IPS-20b (cell line): Measurements from ENCODE around the gene E2F4.

Experiments
- H3K27ac ChIP-seq: one replicate; pipeline ENCODE4 v1.5.1; 2013; ENCODE audit warnings: low read length
- H3K27me3 ChIP-seq: 2 replicates; pipeline ENCODE4 v1.6.1; 2013; ENCODE audit warnings: mild to moderate bottlenecking, low read length, inconsistent platforms; ENCODE audit not compliant: insufficient read depth
- H3K36me3 ChIP-seq: 2 replicates; pipeline ENCODE4 v1.6.1; 2013; ENCODE audit warnings: low read depth, mild to moderate bottlenecking, inconsistent platforms, low read length, moderate library complexity; ENCODE audit not compliant: insufficient read depth
- H3K4me1 ChIP-seq: 2 replicates; pipeline ENCODE4 v1.6.1; 2013; ENCODE audit warnings: mild to moderate bottlenecking, control low read depth, inconsistent platforms, low read length, moderate library complexity; ENCODE audit not compliant: insufficient read depth
- H3K4me3 ChIP-seq: 2 replicates; pipeline ENCODE4 v1.5.1; 2013; ENCODE audit warnings: mild to moderate bottlenecking, low read length, inconsistent platforms
- H3K9ac ChIP-seq: 2 replicates; pipeline ENCODE4 v1.6.1; 2013; ENCODE audit warnings: low read depth, mild to moderate bottlenecking, inconsistent platforms, low read length, moderate library complexity
- H3K9me3 ChIP-seq: 2 replicates; pipeline ENCODE4 v1.6.1; 2013; ENCODE audit warnings: mild to moderate bottlenecking, low read depth, low read length, inconsistent platforms; ENCODE audit not compliant: insufficient read depth

E2F4 gene

GRCh38 chr16:67199808-67200198 is 7.8 kb downstream of the E2F4 start:
- peak overlapping the region; percentile 75 for H3K4me3 ChIP-seq
- H3K9me3 ChIP-seq = no peaks in the 10 kb centered on the region
- H3K27ac ChIP-seq = no peak overlapping the region
- H3K9ac ChIP-seq = no peak overlapping the region; the same call in 1 of the 2 replicates
- H3K36me3 ChIP-seq = peaks cover 41% of the 10 kb centered on the region
- H3K27me3 ChIP-seq = no peaks in the 10 kb centered on the region
- 0 out of 2 replicates have a peak, but pooled peaks cover 3% of the 10 kb centered on the region for H3K4me1 ChIP-seq

DNA sequence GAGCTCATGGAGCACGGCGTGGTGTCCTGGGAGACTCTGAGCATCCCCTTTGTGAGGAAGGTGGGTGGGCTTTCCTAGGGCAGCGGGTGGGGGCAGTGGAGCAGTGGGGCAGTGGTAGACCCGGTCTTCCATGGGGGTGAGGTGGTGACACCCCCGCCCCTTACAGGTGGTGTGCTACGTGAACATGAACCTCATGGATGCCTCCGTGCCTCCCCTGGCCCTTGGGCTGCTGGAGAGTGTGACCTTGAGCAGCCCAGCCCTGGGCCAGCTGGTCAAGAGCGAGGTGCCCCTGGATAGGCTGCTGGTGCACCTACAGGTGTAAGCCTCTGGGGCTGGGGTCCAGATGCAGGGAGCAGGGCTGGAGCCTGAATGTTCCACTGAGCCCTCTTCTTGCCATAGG is 8.5 kb downstream of the E2F4 start:
- H3K4me3 ChIP-seq = 0 out of 2 replicates have a peak overlapping the region, but pooled peaks have one; percentile 22
- no peak overlapping the region for H3K9ac ChIP-seq
- H3K36me3 ChIP-seq = peaks cover 34% of the 10 kb centered on the region
- H3K27ac ChIP-seq = no peak overlapping the region
- no peaks in the 10 kb centered on the region for H3K9me3 ChIP-seq
- no peaks in the 10 kb centered on the region for H3K27me3 ChIP-seq
- H3K4me1 ChIP-seq = 0 out of 2 replicates have a peak, but pooled peaks cover 3% of the 10 kb centered on the region

GRCh38 chr16:67201411-67202345 is 9.7 kb downstream of the E2F4 start:
- H3K4me3 ChIP-seq = no peak overlapping the region
- peaks cover 22% of the 10 kb centered on the region for H3K36me3 ChIP-seq
- no peak overlapping the region for H3K9ac ChIP-seq

DNA sequence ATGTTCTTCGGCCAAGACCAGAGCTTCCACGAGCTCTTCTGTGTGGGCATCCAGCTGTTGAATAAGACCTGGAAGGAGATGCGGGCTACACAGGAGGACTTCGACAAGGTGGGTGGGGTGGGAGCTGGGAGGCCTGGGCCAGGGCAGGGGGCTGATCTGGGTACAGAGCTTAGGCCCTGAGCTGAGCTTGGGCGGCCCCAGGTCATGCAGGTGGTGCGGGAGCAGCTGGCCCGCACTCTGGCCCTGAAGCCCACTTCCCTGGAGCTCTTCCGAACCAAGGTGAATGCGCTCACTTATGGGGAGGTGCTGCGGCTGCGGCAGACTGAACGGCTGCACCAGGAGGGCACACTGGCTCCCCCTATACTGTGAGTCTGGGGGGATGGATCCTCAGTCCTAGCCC is 10.5 kb downstream of the E2F4 start:
- Histone ChIP-seq H3K9ac (no peak overlapping the region), H3K4me1 (peaks cover 3% of the 10 kb centered on the region; the same call in 1 of the 2 replicates), H3K27me3 (no peaks in the 10 kb centered on the region), H3K4me3 (no peak overlapping the region), H3K9me3 (no peaks in the 10 kb centered on the region), H3K36me3 (peaks cover 15% of the 10 kb centered on the region), H3K27ac (no peak overlapping the region)

More at GRCh38 chr16:67201411-67202345, 9.7 kb downstream of the E2F4 start:
- no peaks in the 10 kb centered on the region for H3K27me3 ChIP-seq
- H3K27ac ChIP-seq = no peak overlapping the region
- peaks cover 3% of the 10 kb centered on the region; the same call in 1 of the 2 replicates for H3K4me1 ChIP-seq
- no peaks in the 10 kb centered on the region for H3K9me3 ChIP-seq

GRCh38 chr16:67202956-67203493 is 11.1 kb downstream of the E2F4 start:
- Histone ChIP-seq H3K27me3 (no peaks in the 10 kb centered on the region), H3K4me3 (no peak overlapping the region), H3K4me1 (peaks cover 3% of the 10 kb centered on the region; the same call in 1 of the 2 replicates), H3K9me3 (no peaks in the 10 kb centered on the region), H3K9ac (no peak overlapping the region), H3K27ac (no peak overlapping the region), H3K36me3 (peaks cover 9% of the 10 kb centered on the region; the same call in 1 of the 2 replicates)

DNA sequence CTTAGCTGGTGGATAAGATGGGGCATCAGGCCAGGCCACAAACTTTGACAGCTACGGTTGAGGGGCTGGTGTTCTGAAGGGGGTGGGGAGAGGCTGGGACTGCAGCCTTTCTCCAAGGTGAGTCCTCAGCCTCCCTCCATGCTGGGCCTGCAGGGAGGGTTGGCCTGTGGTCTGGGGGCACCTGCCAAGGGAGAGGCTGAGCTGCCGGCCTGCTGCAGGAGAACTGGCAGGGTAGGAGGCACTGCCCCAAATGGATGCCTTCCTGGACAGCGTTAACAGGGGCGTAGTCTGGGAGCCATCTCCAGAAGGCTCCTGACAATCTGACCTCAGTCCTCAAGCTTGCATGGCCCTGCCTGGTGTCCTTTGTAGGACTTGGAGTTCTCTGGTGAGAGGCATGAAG is 12.1 kb downstream of the E2F4 start:
- no peak overlapping the region for H3K27ac ChIP-seq

GRCh38 chr16:67206129-67206837 is 14.3 kb downstream of the E2F4 start:
- Histone ChIP-seq H3K4me1 (no peaks in the 10 kb centered on the region; the same call in 1 of the 2 replicates), H3K27me3 (no peaks in the 10 kb centered on the region; the same call in 1 of the 2 replicates), H3K9ac (no peak overlapping the region), H3K9me3 (no peaks in the 10 kb centered on the region), H3K36me3 (peaks cover 4% of the 10 kb centered on the region; the same call in 1 of the 2 replicates), H3K27ac (no peak overlapping the region), H3K4me3 (no peak overlapping the region)

More for the DNA sequence above, 12.1 kb downstream of the E2F4 start:
- H3K36me3 ChIP-seq = peaks cover 5% of the 10 kb centered on the region; the same call in 1 of the 2 replicates
- no peak overlapping the region for H3K9ac ChIP-seq
- H3K4me3 ChIP-seq = no peak overlapping the region
- H3K27me3 ChIP-seq = no peaks in the 10 kb centered on the region
- no peaks in the 10 kb centered on the region for H3K9me3 ChIP-seq
- peaks cover 3% of the 10 kb centered on the region; the same call in 1 of the 2 replicates for H3K4me1 ChIP-seq

GRCh38 chr16:67206838-67207248 is 14.9 kb downstream of the E2F4 start:
- Histone ChIP-seq H3K36me3 (no peaks in the 10 kb centered on the region), H3K27ac (no peak overlapping the region), H3K4me3 (no peak overlapping the region)

DNA sequence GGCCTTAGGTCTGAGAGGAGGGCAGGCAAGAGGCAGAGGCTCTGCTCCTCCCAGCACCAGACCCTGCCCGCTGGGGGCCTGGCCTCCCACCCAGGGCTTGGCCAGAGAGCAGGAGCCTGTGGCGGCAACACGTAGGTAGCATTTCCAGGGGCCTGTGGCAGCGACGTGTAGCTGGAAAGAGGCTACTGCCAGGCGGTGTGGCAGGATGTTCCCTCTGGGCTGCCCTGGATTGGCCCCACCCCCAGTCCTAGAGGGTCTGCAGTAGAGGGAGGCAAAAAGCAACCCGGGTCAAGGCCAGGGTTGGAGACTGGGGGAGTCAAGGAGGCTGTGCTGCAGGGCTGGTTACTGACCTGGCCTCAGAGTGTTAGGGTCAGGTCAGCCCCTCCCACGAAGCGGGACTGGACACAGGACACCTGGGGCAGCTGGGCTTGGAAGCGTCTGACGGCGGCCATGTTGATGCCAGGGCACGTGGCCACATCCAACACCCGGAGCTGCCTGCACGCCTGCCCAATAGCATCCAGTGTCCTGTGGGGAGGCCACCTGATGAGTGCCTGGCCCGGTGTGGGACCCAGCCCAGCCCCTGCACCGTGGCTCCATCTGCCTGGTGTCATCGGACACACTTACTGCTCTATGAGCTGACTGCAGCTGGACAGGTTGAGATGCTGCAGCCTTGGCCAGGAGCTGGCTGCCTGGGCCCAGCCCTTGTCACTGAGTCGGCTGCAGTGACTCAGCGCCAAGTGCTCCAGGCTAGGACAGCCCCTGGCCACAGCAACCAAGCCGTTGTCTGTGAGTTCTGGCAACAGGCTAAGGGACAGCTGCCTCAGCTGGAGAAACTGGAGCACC is 15.5 kb downstream of the E2F4 start:
- Histone ChIP-seq H3K9me3 (no peaks in the 10 kb centered on the region), H3K4me3 (no peak overlapping the region), H3K9ac (no peak overlapping the region; the same call in 1 of the 2 replicates), H3K4me1 (no peaks in the 10 kb centered on the region; the same call in 1 of the 2 replicates), H3K27me3 (peaks cover 9% of the 10 kb centered on the region), H3K36me3 (no peaks in the 10 kb centered on the region), H3K27ac (no peak overlapping the region)

More at GRCh38 chr16:67206838-67207248, 14.9 kb downstream of the E2F4 start:
- Histone ChIP-seq H3K9ac (no peak overlapping the region), H3K9me3 (no peaks in the 10 kb centered on the region), H3K4me1 (no peaks in the 10 kb centered on the region; the same call in 1 of the 2 replicates), H3K27me3 (peaks cover 5% of the 10 kb centered on the region; the same call in 1 of the 2 replicates)

GRCh38 chr16:67208154-67208896 is 16.4 kb downstream of the E2F4 start:
- H3K9me3 ChIP-seq = no peaks in the 10 kb centered on the region
- peaks cover 15% of the 10 kb centered on the region for H3K27me3 ChIP-seq
- H3K36me3 ChIP-seq = no peaks in the 10 kb centered on the region
- no peak overlapping the region for H3K4me3 ChIP-seq
- H3K9ac ChIP-seq = no peak overlapping the region; the same call in 1 of the 2 replicates
- no peaks in the 10 kb centered on the region; the same call in 1 of the 2 replicates for H3K4me1 ChIP-seq
- H3K27ac ChIP-seq = no peak overlapping the region
